GM21786 (cell line): Measurements from ENCODE around the gene MFSD1.
A peak's percentile ranks its signal among the peaks of the same experiment; 100 is the strongest.

Source experiments
- ATAC-seq: cut with Tn5 transposase; IDR thresholded peaks from one replicate; pipeline ENCODE4 v1.9.1; 2021; ENCODE audit not compliant: unreplicated experiment

The MFSD1 gene, protein sequence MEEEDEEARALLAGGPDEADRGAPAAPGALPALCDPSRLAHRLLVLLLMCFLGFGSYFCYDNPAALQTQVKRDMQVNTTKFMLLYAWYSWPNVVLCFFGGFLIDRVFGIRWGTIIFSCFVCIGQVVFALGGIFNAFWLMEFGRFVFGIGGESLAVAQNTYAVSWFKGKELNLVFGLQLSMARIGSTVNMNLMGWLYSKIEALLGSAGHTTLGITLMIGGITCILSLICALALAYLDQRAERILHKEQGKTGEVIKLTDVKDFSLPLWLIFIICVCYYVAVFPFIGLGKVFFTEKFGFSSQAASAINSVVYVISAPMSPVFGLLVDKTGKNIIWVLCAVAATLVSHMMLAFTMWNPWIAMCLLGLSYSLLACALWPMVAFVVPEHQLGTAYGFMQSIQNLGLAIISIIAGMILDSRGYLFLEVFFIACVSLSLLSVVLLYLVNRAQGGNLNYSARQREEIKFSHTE

DNA sequence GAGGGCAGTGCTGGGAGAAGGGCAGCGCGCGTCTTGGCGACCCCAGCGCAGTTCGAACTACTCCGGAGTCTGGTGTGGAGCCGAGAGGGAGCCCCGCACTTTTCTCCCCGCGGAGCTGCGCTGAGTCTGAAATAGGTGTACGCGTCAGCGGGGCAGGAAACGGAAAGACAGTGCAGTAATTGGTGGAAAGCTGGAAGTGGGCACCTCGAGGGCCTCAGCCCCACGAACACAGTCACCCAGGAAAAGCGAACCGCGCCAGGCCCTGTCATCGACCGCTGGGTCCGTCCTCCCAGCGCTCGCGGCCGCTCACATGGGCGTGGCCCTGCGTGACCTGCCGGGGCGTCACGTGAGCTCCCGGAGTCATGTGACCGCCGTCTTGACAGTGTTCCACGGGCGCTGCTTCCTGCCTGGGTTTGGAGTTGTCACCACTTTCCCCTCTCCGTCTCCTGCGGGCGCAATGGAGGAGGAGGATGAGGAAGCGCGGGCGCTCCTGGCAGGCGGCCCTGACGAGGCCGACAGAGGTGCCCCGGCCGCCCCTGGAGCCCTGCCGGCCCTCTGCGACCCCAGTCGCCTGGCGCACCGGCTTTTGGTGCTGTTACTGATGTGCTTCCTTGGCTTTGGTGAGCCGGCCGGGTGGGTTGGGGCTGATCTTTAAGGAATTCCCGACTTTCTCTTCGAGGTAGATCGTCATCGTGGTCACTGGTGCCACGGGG, at the start of gene MFSD1:
MFSD1 (plus strand) TSS at position 359 of the 713 bp plus-strand sequence; CDS start at position 458, 99 bp downstream.
- peak; percentile 99 for ATAC-seq

DNA sequence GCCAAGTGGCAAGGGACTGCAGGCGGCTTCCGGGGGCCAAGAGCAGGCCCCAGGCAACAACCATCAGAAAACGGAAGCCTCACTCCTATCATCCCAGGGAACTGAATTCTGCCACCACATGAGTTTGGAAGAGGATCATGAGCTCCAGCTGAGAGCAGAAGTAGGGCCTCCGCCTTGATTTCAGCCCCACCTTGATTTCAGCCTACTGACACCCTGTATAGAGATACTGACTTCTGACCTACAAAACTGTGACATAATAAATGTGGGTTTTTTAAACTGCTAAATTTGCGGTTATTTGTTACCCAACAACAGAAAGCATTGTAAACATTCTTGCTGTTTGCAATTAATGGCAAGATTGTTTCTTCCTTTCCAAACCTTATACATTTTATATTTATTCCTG, 48.0 kb upstream of the MFSD1 start:
- ATAC-seq = no peak

DNA sequence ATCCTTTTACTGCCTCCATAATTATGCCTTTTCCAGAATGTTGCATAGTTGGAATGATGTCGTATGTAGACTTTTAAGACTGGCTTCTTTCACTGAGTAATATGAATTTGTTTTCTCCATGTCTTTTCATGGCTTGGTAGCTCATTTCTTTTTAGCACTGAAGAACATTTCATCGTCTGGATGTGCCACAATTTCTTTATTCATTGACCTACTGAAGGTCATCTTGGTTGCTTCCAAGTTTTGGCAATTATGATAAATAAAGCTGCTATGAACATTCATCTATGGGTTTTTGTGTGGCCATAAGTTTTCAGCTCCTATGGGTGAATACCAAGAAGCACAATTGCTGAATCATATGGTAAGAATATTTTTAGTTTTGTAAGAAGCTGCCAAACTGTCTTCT, 46.4 kb upstream of the MFSD1 start:
- no peak for ATAC-seq

DNA sequence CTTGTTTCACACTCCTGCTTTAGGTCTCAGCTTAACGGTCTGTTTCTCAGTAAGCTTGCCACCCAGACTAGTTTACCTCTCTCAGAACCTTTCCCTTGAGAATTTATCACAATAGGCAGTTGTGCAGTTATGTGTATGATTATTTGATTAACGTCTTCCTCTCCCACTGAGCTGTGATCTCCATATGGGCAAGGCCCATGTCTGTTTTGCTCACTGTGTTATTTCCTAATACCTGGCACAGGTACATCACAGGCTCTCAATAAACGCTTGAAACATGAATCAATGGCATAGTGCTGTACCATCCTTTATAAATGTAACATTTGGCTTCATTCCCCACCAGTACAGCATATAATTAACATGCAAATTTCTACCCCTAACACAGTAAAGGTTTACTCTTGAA, 40.5 kb upstream of the MFSD1 start:
- no peak for ATAC-seq

DNA sequence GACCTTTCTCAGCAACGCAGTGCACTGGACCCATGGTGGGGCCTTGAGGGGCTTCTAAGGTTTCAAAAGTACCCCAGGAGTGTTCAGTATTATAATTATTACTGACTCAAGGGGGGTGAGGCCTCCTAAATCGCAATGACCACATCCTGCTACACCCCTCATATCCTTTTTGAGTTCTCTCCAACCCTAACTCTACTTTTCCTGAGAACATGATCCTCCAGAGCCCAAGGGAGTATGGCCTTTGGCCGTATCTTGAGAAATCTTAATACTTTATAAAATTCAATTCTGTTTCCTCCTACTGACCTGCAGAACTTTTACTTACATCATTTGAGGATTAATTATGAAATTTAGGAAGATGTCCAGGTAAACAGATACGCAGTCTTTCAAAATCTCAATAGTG, 39.2 kb upstream of the MFSD1 start:
- ATAC-seq = no peak

DNA sequence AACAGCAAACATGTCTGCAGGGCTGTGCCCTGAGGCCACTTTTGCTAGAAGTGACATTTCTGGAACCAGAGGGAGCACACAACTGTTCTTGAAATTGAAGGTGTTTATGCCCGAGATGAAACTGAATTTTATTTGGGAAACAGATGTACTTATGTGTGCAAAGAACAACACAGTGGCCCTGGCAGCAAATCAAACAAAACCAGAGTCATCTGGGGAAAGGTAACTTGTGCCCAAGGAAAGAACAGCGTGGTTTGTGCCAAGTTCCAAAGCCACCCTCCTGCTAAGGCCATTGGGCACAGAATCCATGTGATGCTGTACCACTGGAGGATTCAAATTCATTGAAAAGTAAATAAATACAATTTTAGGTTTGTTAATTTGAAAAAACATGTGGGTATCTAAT, 38.4 kb upstream of the MFSD1 start:
- no peak for ATAC-seq

DNA sequence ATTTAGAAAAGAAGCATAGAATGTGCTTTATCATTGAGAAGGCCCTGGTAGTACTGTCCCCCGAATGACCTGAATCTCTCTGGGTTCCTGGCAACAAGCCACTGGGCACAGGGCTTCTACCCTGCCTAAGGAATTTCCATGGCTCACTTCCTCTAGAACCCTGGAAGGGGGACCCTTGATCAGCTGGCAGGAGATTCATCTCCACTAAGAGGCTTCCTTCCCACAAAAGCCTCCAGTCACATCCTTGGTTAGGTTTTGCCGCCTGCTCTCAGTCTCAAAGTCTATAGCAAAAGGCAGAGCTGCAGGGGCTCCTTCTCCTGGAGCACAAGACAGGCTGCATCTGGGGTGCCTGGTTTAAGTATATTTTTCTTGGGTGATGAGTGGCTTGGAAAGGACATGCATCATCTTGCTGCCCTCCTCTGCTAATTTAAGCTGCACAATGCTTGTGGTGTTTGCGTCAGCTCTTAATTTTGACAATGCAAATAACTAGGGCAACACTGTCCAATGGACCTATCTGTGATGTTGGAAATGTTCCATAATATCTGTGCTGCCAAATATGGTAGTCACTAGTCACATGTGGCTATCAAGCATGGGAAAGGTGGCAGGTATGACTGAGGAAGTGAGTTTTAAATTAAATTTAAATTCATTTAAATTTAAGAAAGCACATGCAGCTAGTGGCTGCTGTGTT, 36.2 kb upstream of the MFSD1 start:
- no peak for ATAC-seq

DNA sequence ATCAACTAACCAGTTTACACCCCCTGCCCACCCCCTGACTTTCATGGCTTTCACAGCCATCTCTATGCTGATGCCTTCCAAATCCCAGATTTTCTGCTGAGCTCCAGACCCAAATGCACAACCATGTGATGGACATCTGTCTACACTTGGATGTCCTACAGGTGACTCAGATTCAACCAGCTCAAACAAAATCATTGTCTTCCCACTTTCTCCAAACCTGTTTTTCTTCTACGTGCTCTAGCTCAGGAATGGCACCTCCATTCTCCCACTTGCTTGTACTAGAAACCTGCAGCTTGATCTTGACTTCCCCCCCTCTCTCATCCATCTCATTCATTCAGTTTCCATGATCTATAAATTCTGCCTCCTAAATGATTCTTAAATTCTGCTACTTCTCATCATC, 35.5 kb upstream of the MFSD1 start:
- ATAC-seq = no peak

DNA sequence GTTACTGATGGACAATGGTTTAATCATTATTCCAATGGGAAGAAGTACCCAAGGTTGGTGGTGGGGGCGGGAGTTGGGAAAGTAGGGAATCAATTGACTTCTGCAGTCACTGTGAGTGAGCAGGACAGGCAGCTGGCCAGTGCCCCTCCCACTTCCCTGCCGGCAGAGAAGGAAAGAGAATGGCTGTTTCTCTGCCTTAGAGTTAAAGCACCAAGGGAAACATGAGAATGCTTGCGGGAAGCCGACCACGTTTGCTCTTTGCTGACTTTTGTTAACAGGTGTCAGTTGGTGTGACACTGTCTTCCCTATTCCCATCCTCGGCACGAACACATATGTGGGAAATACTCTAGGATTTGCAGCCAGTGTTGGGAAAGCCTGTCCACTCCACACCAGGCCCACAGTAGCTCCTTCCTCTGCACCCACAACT, 33.5 kb upstream of the MFSD1 start:
- no peak for ATAC-seq

DNA sequence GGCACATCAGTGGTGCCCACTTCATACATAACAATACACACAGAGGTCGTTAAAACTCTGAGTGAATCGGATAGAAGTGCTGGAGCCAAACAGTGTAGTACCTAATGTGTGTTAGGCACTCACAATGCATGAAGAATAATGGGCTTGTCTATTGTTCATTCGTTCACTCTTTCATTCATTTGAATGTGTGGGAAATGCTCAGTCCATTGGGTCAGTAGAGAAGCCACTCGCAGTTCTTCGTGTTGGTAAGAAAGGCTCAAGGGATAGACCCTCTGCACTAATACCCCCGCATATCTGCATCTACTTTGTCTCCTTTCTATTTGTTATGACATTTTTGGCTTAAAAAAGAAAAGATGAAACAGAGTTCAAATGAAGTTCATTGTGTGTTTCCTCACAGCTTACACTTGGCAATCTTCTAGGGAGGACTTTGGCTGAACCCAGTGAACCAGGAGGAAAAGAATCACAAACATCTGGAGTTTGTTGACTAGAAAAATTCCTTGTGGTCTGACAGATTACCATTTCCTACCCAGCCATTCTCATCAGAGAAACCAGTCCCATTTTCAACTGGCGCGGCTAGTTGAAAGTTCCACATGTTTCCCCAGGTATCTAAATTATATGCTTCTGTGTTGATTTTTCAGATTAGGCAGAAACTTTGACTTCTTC, 32.8 kb upstream of the MFSD1 start:
- ATAC-seq = no peak

DNA sequence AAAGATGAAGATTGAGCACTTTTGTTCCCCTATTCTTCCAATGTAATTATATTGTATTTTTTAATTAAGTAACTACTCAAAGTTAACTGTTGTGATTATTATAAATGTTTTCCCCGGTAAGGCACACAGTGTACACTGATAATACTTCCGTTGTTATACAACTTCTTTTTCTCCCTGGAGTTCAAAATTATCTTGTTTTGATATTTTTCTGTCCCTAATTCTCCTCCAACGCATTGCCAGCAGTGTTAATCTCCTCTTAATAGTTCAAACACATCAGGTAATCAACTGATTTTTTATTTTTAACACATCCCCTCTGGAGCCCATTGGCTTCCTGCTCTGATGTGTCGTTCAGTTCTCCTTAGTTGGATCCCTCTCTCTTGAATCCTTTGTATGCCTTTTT, 32.3 kb upstream of the MFSD1 start:
- no peak for ATAC-seq

DNA sequence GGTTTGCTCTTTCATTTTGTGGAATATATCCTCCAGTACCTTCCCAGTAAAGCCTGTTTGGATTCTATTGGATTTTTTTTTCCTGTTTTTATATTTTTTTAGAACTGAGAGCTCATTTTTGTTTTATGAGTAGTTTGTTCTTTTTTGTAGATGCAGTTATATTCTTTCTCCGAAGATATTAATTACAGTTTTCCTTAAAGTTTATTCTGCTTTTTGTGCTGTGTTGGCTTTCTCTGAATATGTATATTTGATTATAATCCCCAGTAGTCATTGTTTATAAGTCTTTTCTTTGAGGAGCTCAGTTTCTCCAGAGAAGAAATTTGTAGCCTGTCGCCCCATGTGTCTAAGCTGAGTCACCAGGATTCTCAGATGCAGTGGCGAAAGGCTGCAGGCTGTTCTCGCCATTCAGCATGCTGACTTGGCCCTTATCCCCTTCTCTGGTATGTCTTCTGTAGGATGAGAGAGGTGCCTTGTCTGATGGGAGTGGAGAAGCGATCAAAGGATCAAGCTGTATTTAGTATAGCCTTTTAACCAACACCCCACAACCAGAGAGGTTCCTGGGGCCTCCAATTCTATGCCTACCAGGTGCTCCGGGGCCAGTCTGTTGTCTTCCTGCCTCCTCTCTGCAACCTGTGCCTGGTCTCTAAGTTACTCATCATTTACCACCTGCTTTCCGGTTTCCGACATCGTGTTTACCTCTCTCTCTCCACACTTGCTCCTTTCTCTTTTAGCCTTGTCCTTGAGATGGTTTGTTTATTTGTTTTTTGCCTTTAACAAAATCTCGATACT, 31.7 kb upstream of the MFSD1 start:
- no peak for ATAC-seq

DNA sequence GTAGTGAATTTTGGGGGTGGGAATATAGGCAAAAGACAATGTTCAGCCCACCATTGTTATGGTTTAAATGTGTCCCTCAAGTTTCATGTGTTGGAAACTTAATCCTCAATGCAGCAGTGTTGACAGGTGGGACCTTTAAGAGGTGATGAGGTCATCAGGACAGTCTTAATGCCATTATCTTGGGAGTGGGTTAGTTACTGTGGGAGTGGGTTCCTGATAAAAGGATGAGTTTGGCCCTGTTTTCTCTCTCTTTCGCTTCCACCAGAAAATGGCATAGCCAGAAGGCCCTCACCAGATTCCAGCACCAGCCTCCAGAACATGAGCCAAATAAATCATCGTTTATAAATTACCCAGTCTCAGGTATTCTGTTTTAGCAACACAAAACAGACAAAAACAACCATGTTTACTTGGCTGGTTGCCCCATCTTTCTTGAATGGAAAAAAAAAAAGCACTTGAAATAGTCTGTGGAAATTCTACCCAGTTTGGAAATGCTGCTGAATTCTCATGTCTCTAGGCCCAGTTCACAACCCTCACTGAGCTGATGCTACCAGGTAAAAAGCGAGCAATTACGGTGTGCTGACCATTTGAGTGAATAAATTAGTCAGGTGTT, 31.0 kb upstream of the MFSD1 start:
- no peak for ATAC-seq

DNA sequence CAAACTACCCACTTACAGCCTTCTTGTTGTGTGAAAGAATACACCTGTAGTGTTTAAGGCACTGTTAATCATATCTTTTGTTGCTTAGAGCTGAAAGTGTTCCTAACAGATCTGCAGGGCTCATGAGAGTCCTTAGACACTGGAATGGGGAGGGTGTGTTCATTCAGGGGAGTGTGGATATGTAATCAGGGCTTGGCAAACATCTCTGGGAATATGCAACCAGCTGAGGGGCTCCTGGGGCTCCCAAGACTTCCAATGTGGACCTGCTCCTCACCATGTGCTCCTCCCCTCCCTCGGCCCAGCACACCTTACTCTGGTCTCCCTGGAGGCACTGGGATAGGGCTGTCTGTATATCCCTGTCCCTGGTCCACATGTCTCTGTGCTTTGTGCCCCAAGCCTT, 30.3 kb upstream of the MFSD1 start:
- no peak for ATAC-seq

DNA sequence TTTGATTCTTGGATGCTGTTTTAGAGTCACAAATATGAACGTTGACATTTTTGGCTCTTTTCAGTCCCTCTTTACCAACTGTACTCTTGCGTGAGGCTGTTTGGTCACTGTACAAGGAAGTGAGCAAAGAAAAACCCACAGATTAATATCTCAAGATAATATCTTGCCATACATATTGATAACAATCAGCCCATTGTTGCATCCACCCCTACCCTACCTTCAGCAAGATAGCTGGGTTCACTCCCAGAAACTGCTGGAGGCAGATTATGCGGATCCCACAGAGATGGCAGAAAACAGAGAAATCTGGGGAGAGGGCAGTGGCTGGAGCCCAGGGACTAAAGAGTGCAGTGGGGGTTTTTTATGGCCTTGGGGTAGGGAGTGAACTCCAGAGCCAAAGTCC, 29.9 kb upstream of the MFSD1 start:
- no peak for ATAC-seq

DNA sequence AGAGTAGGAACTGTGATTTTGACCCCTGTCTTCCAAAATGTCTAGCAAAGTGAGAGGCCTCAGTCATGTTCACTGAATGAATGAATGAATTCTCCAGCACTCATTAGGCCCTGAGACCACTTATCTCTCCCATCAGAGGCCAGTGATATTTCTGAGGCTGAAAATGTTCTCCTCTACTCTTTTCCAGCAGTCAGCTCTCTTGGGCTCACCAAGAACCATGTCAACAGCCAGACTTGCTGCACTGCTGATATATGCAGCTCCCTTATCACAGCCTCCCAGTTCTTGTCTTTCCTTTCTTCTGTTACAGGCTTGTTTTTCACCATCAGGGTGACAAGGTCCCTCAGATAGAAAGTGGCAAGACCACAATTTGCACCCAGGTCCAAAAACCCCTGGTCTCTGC, 28.7 kb upstream of the MFSD1 start:
- ATAC-seq = no peak

DNA sequence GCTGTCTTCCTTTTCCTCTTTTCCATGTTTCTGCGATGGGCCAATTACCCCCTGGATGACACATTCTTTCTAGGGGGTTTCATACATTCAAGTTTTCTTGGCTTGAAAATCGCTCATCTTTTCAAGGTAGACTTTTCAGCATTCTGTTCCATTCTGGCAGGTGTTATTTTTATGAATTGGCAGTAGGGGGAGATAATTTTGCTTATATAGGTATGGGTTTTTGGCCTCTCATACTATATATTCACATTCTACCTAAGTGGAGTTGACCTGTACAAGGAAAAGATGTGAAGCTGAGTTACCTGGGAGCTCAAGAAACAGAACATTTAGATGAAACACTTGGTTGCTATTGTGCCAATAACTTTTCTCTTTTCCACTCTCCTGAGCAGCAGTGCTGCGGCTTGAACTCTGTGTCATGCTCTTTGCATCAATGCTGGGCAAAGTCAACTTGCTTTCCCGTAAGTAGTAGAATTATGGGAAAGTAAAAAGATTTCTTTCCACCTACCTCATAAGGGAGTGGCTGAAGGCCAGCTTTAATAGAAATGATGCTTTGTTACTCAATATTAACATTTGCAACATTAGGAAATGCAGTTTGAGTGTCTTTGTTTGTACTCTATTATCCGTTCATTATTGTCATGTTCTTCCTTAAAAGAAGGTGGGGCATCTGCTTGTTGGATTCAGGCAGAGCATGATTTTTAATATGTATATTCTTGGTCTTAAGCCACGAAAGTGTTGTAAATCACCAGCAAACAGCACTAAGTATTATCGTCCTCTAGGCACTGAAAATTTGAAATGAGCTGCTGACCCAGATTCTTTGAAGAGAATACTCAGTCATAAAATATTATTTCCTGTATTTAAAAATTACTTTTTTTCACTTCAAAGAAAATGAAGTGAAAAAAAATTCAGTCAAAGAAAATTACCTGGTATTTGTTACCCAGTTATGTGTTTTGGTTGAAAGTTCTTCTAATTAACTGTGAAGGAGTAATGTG, 27.7 kb upstream of the MFSD1 start:
- ATAC-seq = no peak

DNA sequence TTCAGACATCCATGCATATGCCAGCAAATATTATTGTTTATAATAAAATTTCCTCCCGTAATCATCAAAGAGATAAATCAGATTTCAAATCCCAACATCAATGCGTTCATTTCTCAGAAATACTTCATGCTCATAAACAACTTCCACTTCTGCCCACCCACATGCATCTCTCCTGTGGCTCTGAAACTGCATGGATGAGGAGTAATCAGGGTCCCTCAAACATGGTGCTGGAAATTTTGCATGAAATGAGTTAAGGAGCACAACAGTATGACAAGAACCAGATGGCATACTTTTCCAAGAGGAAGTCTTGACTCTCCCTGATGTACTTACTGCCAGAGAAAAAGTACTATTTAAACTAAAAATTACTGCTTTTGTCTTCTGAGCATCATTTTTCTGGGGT, 26.9 kb upstream of the MFSD1 start:
- no peak for ATAC-seq
